ENCODE measurements around the gene PLK5.

GRCh38 chr19:1568320-1569019, 44.6 kb downstream of the PLK5 start, which contains the start of gene MEX3D:
- TF ChIP-seq EZH2 (IDR thresholded peaks at IDR 0.05; ENCODE audit: borderline replicate concordance, low read depth, low read length, poor library complexity, severe bottlenecking) (no peak), CTCF (conservative IDR thresholded peaks at IDR 0.05; ENCODE audit: low read depth, low read length) (no peak)

All from A673 (cell line).